ENCODE measurements around the gene KMT2B. TPM values are rescaled to one million over a fixed set of nuclear protein-coding genes. Genes with fewer than 3 reads are reported as not detected.

The KMT2B gene
- total and polyA plus RNA-seq, 9 of the 15 experiments (the other 6 are each of a cell fraction or from before 2014, with no cell fraction given), result 0.63 to 43.9 (median 8.1) TPM

GRCh38 chr19:35717665-35718344 is at the start of gene KMT2B (continued):
- TF ChIP-seq CLOCK (CRISPR knock-in tag; IDR thresholded peaks at IDR 0.05; ENCODE audit: borderline replicate concordance) (no peak), GABPB1 (CRISPR knock-in tag; IDR thresholded peaks at IDR 0.05) (no peak), ZNF512 (tag; IDR thresholded peaks at IDR 0.05) (no peak), HMG20B (CRISPR knock-in tag; IDR thresholded peaks at IDR 0.05) (no peak), MGA (IDR thresholded peaks at IDR 0.05) (no peak), ZKSCAN3 (CRISPR knock-in tag; IDR thresholded peaks at IDR 0.05) (no peak), MTA1 (IDR thresholded peaks at IDR 0.05; ENCODE audit: borderline replicate concordance) (0 out of 2 replicates have a peak, but pooled peaks have one; percentile 2), ZNF408 (CRISPR knock-in tag; IDR thresholded peaks at IDR 0.05; ENCODE audit: low read depth) (no peak)

Measured in K562 (cell line).